RWPE2 (cell line): Measurements from ENCODE around the gene ATRX.
A peak's percentile ranks its signal among the peaks of the same experiment; 100 is the strongest.

Source experiments
- ATAC-seq: fragments of 200-7000 bp; cut with Tn5 transposase; 3 replicates; pipeline ENCODE4 v1.9.1; 2021; ENCODE audit warnings: low read depth
- DNase-seq: peaks from one replicate; pipeline ENCODE4 v3.0.0-alpha.2; 2020; ENCODE audit warnings: low spot score
- H3K27ac ChIP-seq: fragments of 450-650 bp; 2 replicates; pipeline ENCODE4 v1.5.1; 2017; ENCODE audit warnings: mild to moderate bottlenecking; ENCODE audit not compliant: poor library complexity, severe bottlenecking
- H3K27me3 ChIP-seq: fragments of 250-450 bp; sonication (Bioruptor Pico); 2 replicates; pipeline ENCODE4 v1.5.1; 2021; ENCODE audit warnings: mild to moderate bottlenecking, moderate library complexity; ENCODE audit not compliant: insufficient read depth, poor library complexity, severe bottlenecking
- H3K36me3 ChIP-seq: fragments of 250-450 bp; sonication (Bioruptor Pico); 2 replicates; pipeline ENCODE4 v1.5.1; 2020; ENCODE audit warnings: low read depth, mild to moderate bottlenecking, moderate library complexity
- H3K4me1 ChIP-seq: fragments of 250-450 bp; sonication (Bioruptor Pico); 2 replicates; pipeline ENCODE4 v1.5.1; 2021; ENCODE audit warnings: mild to moderate bottlenecking, moderate library complexity; ENCODE audit not compliant: insufficient read depth, poor library complexity, severe bottlenecking
- H3K4me3 ChIP-seq: fragments of 250-450 bp; sonication (Bioruptor Pico); 2 replicates; pipeline ENCODE4 v1.5.1; 2021; ENCODE audit warnings: mild to moderate bottlenecking, moderate library complexity; ENCODE audit not compliant: severe bottlenecking
- H3K9me3 ChIP-seq: fragments of 250-450 bp; sonication (Bioruptor Pico); 2 replicates; pipeline ENCODE4 v1.5.1; 2021; ENCODE audit warnings: mild to moderate bottlenecking, moderate library complexity; ENCODE audit not compliant: severe bottlenecking
- CTCF ChIP-seq: fragments of 450-650 bp; IDR thresholded peaks from one replicate; pipeline ENCODE4 v1.5.1; 2017; ENCODE audit warnings: mild to moderate bottlenecking, moderate library complexity; ENCODE audit not compliant: poor library complexity, severe bottlenecking

The ATRX gene

GRCh38 chrX:77668391-77669237 lies 117.4 kb downstream of the ATRX start:
- ATAC-seq (peak; percentile 84), DNase-seq (no peak)
- Histone ChIP-seq H3K4me1 (no peaks in the 10 kb centered on the region), H3K36me3 (peaks cover 14% of the 10 kb centered on the region), H3K27ac (peak overlapping the region; percentile 40), H3K9me3 (no peaks in the 10 kb centered on the region), H3K27me3 (no peaks in the 10 kb centered on the region), H3K4me3 (no peak overlapping the region)
- TF ChIP-seq CTCF = no peak

GRCh38 chrX:77658886-77659285 lies 127.1 kb downstream of the ATRX start:
- DNase-seq (no peak), ATAC-seq (no peak)
- Histone ChIP-seq H3K27me3 (no peaks in the 10 kb centered on the region), H3K36me3 (peaks cover 21% of the 10 kb centered on the region), H3K9me3 (no peaks in the 10 kb centered on the region), H3K27ac (no peak overlapping the region), H3K4me1 (no peaks in the 10 kb centered on the region), H3K4me3 (no peak overlapping the region)
- no peak for TF ChIP-seq CTCF

DNA sequence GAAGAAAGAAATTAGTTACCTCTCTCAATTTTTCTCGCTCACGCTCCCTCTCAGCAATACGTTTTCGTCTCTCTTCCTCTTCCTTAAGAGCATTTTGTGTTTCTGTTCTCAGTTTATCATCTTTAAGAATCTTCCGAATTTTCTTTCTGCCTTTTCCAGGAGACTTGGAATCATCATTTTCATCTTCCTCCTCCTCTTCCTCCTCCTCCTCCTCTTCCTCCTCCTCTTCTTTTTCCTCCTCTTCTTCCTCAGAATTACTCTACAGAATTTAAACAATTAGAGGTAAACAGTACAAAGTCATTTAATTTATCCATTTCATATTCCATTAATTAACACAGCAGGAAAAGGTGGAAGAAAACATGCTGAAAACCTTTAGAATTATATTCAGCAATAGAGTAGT lies 133.9 kb downstream of the ATRX start:
- no peak for ATAC-seq
- no peak for TF ChIP-seq CTCF
- Histone ChIP-seq H3K4me1 (no peaks in the 10 kb centered on the region), H3K9me3 (no peaks in the 10 kb centered on the region), H3K27me3 (no peaks in the 10 kb centered on the region), H3K36me3 (peaks cover 31% of the 10 kb centered on the region), H3K4me3 (no peak overlapping the region), H3K27ac (no peak overlapping the region)
- DNase-seq = no peak

DNA sequence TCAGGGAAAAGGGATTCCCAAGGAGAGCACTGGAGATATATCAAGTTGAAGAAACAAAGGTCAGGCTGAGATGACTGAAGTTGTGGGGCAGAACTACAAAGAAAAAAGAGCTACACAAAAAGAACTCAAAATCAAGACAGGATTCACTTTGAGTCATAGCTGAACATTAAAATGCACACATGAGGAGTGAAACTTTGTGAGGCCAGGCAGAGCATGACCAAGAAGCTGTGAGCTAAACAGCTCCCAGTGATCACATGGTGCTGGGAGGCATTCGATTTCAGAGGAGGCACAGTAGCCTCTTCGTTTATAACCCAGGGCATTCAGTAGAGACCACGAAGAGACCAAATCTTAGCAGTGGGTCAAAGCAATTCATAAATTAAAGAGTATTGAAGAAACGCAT lies 145.3 kb downstream of the ATRX start:
- Histone ChIP-seq H3K36me3 (peaks cover 6% of the 10 kb centered on the region; the same call in 1 of the 2 replicates), H3K27me3 (no peaks in the 10 kb centered on the region), H3K4me3 (no peak overlapping the region), H3K4me1 (no peaks in the 10 kb centered on the region), H3K27ac (no peak overlapping the region), H3K9me3 (no peaks in the 10 kb centered on the region)
- TF ChIP-seq CTCF = no peak
- ATAC-seq (no peak), DNase-seq (no peak)

DNA sequence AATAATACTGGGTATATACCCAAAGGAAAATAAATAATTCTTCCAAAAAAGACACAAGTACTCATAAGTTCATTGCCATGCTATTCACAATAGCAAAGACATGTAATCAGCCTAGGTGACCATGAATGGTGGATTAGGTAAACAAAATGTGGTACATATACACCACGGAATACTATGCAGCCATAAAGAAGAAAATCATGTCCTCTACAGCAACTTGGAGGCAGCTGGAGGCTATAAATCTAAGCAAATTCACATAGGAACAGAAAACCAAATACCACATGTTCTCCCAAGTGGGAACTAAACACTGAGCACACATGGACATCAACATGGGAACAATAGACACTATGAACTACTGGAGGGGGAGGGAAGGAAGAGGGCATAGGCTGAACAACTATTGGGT lies 146.2 kb downstream of the ATRX start:
- Histone ChIP-seq H3K4me1 (no peaks in the 10 kb centered on the region), H3K27ac (no peak overlapping the region), H3K4me3 (no peak overlapping the region), H3K36me3 (no peaks in the 10 kb centered on the region), H3K27me3 (no peaks in the 10 kb centered on the region), H3K9me3 (no peaks in the 10 kb centered on the region)
- no peak for DNase-seq
- no peak for TF ChIP-seq CTCF
- ATAC-seq = no peak
